Mammary epithelial cell (primary cell): ENCODE data around the gene GARIN5B.

ENCODE experiments used
- EZH2 ChIP-seq: IDR thresholded peaks from 2 replicates; pipeline ENCODE4 v1.6.1; 2012; ENCODE audit warnings: low read length, inconsistent platforms, borderline replicate concordance
- TF ChIP-seq, protein P1 (sequence below), 2 donors: IDR thresholded peaks in 1 of 2; conservative IDR thresholded peaks in 1 of 2; 2 replicates each; pipeline ENCODE4 v1.5.1; 2011 to 2012; ENCODE audit warnings: inconsistent platforms in 2 of 2, low read length in 2 of 2, mild to moderate bottlenecking in 2 of 2, control low read depth in 1 of 2, low read depth in 1 of 2; ENCODE audit not compliant: insufficient read depth in 1 of 2; ENCODE audit errors: extremely low read depth in 1 of 2

DNA sequence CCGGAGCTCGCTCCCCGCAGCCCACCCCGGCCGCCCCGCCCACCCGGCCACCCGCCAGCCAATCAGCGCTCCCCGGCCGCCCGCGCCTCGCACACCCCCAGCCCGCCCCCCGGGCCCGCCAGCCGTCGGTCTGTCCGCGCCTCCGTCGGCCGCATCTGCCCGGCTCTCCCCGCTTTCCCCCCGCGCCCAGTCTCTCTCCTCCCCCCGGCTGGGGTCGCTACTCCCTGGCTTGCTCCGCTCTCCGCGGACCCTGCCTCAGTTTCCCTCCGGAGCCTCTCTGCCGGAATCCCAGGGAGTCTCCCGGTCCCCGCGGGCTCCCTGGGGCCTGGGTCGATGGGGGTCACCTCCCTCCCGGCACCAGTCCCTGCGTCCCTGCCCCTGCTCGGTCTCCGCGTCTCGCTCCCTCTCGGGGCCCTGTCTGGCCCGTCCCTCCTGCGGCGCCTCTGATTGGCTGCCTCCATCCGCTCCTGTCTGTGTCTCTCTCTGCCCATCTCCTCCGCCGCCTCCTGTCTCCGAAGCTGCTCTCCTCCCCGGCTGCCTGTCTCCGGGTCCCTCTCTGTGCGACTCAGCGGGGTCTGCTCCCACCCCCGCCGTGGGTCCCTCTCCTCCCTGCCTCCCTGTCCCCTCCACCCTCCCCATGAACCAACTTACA, 6.7 kb upstream of the GARIN5B start:
- TF ChIP-seq, protein P1, sequence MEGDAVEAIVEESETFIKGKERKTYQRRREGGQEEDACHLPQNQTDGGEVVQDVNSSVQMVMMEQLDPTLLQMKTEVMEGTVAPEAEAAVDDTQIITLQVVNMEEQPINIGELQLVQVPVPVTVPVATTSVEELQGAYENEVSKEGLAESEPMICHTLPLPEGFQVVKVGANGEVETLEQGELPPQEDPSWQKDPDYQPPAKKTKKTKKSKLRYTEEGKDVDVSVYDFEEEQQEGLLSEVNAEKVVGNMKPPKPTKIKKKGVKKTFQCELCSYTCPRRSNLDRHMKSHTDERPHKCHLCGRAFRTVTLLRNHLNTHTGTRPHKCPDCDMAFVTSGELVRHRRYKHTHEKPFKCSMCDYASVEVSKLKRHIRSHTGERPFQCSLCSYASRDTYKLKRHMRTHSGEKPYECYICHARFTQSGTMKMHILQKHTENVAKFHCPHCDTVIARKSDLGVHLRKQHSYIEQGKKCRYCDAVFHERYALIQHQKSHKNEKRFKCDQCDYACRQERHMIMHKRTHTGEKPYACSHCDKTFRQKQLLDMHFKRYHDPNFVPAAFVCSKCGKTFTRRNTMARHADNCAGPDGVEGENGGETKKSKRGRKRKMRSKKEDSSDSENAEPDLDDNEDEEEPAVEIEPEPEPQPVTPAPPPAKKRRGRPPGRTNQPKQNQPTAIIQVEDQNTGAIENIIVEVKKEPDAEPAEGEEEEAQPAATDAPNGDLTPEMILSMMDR (conservative IDR thresholded peaks at IDR 0.05 in 1 of 2, IDR thresholded peaks at IDR 0.05 in 1 of 2; ENCODE audit: extremely low read depth in 1 of 2, insufficient read depth in 1 of 2, low read depth in 1 of 2, low read length in 2 of 2) = no peak
- no peak for TF ChIP-seq EZH2
